ENCODE results near the gene RNF166.

The RNF166 gene

GRCh38 chr16:88692861-88693260 lies 13.3 kb downstream of the RNF166 start:
- no peak for DNase-seq (ENCODE audit: low read depth)

DNA sequence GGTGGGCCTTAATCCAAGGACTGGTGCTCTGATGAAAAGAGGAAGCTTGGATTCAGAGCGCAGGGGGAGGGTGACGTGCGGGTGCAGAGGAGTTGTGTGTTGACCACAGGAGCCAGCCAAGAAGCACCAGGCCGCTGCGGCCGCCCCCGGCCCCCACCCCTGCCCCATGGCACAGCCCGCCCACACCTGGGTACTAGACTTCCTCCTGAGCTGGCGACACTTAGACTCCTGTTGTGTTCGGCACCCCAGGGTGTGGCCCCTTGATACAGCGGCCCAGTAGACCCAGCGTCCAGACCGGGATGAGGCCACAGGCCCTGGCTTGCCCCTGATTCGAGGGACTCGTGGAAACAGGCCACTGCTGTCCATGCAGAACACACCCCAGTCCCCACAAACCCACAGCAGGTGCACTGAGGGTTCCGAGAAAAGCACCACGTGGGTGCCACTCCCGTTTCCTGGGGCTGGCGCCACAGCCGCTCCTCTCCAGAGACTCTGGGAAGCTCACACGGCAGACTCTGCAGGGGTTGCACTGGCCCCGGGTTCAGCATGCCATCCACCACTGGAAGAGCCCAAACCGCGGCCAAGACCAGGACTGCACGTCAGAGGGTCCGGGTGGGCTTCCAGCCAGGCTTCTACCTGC lies 14.2 kb downstream of the RNF166 start:
- DNase-seq (ENCODE audit: low read depth): no peak

DNA sequence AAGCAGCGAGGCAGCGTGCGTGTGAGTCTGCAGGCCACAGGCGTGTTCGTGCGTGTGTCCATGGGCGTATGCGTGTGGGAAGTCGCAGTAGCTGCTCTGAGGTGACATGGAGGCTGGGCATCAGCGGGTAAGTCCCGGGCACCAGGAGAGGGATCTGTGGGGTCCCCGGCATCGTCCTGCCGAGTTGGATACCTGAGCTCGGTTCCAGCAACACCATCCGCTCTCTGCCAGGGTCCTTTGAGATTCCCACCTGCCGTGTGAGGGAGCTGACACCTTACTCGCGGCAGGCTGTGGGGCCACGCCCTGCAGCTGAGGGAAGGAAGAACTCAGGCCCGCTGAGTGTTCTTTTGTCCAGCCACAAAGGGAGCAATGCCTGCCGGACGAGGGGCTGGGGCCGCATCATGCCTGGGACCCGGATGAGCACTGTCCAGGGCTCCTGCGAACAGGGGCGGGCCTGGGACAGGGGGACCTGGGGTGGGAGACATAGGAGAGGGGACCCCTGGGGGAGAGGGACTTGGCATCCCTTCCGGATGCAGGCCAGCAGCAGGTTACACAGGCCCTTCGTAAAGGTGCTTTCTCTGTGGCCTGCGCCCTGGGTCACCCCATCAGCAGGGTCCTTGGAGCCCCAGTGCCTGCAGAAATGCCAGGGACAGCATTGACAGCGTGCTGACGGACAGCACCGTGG lies 14.9 kb downstream of the RNF166 start:
- DNase-seq (ENCODE audit: low read depth): no peak

DNA sequence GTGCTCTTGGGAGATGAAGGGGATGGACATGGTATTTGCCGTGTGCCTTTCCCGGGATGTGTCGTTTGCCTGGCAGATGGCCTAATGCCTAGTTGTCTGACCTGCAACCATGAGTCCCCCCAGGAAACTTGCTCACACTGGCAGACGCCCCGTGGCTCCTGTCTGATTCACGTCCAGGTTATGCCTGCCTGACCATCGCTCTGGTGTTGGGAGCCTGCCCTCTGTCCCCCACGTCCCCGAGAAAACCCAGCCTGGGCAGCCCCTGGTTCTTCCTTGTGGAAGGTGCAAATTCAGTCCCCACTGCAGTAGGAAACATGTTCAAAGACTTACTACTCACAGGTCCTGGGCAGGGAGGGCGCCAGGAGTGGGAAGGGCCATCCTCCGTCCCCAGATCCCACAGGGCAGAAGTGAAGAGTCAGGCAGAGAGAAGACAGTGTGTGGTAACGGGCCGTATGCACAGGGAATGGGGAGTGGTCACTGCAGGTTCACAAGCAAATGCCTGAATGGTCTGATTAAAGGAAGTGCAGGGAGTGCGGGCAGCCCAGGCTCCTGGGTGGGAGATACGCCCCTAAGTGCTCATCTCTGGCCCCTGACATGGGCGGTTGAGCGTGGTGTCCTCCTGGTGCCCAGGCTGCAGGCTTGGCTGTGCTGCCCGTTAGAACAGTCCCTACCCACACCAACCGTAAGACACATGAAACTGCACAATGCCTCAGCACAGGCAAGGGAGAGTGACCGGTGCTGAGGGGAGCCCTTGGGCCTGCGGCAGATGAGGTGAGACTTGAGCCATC lies 15.7 kb downstream of the RNF166 start:
- no peak for DNase-seq (ENCODE audit: low read depth)

DNA sequence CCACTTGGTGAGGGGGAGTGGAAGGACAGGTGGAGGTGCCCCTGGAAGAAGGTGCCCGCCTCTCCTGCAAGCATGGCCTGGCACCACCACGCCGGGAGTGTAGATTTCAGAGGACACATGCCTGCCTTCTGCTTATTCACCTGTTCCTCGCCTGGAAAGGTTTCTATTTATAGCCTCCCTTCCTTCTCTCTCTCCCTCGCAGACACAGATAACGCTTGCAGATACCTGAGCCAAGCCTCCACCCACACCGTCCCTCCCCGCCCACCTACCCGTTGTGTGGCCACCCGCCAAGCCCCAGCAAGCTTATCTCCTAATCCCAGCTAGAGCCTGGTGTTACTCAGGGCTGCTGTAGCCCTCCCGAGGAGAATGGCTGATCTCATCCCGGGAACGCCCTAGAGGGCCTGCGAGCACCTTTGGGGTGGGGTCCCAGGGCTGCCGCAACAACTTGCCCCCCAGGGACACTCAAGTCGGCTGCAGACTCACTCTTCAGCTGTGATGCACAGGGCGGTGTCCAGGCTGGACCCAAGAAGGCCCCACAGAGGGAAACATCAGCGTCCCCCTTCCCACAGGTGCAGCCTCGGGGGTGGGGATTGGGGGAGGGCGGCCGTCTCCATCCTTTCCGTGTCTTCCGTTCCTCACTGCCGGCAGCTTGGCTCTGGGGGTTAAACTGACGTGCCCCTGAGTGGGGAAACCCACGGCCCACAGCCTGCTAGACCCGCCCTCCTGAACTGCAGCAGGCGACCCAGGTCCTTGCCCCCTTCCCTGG lies 18.0 kb downstream of the RNF166 start:
- DNase-seq (ENCODE audit: low read depth): no peak

DNA sequence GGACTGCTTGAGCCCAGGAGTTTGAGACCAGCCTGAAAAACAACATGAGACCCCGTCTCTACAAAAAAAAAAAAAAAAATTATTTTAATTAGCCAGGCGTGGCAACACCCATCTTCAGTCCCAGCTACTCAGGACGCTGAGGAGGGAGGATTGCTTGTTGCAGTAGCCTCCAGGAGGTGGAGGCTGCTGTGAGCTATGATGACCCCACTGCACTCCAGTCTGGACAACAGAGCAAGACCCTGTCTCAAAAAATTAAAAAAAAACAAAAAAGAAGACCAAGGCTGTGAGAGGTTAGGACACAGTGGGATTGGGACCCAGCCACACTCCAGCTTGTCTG lies 18.6 kb downstream of the RNF166 start:
- DNase-seq (ENCODE audit: low read depth): no peak

DNA sequence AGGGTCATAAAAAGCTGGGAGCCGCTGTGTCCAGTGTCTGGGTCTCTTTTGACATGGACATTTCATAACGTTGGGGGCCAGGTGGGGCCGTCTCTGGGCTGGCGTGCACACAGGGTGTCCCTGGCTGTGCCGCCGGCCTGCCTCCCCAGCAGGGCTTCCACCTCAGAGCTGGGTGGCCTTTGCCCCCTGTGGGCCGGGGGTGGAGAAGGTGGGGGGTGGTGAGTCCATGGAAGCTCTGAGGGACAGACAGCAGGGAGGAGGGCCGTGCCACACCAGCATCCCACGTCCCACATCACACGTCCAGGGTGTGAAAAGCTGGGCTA lies 19.0 kb downstream of the RNF166 start:
- DNase-seq (ENCODE audit: low read depth): no peak

GRCh38 chr16:88686439-88687253 lies 19.6 kb downstream of the RNF166 start, which contains the start of gene SNAI3:
Gene SNAI3 (minus strand): TSS chr16:88686507. CDS start chr16:88686406, 101 bp downstream.
- DNase-seq (ENCODE audit: low read depth): peak; percentile 78

- DNase-seq (ENCODE audit: low read depth): no peak
Measured at GRCh38 chr16:88686062-88686438, 20.2 kb downstream of the RNF166 start.

GRCh38 chr16:88685156-88686061 lies 20.8 kb downstream of the RNF166 start:
- peak; percentile 62 for DNase-seq (ENCODE audit: low read depth)

GRCh38 chr16:88684569-88685155 lies 21.5 kb downstream of the RNF166 start:
- no peak for DNase-seq (ENCODE audit: low read depth)

GRCh38 chr16:88681709-88682451 lies 24.3 kb downstream of the RNF166 start:
- DNase-seq (ENCODE audit: low read depth): peak; percentile 37

GRCh38 chr16:88681084-88681680 lies 25.0 kb downstream of the RNF166 start:
- no peak for DNase-seq (ENCODE audit: low read depth)

DNA sequence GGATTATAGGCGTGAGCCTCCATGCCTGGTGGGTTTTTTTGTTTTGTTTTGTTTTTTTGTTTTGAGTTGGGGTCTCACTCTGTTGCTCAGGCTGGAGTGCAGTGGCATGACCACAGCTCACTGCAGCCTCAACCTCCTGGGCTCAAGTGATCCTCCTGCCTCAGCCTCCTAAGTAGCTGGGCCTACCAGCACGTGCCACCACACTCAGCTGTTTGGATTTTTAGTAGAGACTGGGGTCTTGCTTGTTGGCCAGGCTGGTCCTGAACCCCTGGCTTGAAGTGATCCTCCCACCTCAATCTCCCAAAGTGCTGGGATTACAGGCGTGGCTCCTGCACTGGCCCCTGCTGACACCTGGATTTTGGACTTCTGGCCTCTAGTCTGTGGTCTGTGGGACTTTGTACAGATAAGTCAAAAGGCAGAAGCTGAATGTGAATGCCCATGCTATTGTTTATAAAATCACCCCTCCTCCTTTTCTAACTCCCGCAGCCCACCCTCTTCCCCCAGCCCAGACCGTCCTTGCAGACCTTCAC lies 25.6 kb downstream of the RNF166 start:
- no peak for DNase-seq (ENCODE audit: low read depth)

GRCh38 chr16:88678224-88678979 lies 27.8 kb downstream of the RNF166 start:
- DNase-seq (ENCODE audit: low read depth): no peak

GRCh38 chr16:88677721-88678120 lies 28.5 kb downstream of the RNF166 start:
- no peak for DNase-seq (ENCODE audit: low read depth)

- DNase-seq (ENCODE audit: low read depth): no peak
Measured at GRCh38 chr16:88676502-88677242, 29.5 kb downstream of the RNF166 start.

Data from stimulated activated CD4-positive, alpha-beta T cell treated with anti-CD3 and anti-CD28 coated beads, Interleukin-2, amount 100 ng/mL, for 4 hours (primary cell).